H1 (cell line): ENCODE data around the gene HORMAD2. TPM values are rescaled to one million over a fixed set of nuclear protein-coding genes. Genes with fewer than 3 reads are reported as not detected.

Experiments
- CTCF ChIA-PET: fragments of 300-600 bp; sonication (Branson Sonifier 250); formaldehyde crosslinking; loops from one replicate; lab custom pipeline; 2021; ENCODE audit not compliant: partially characterized antibody; lab: Charles Lee
- POLR2A ChIA-PET: fragments of 300-600 bp; sonication (Branson Sonifier 250); formaldehyde crosslinking; loops from one replicate; lab custom pipeline; 2021; ENCODE audit warnings: inconsistent platforms; ENCODE audit not compliant: partially characterized antibody; lab: Charles Lee
- DNase-seq, 2 experiments: peaks; one replicate each; pipeline versions ENCODE4 v3.0.0 to v3.0.0-alpha.2; 2010 to 2022; ENCODE audit warnings: low spot score in 2 of 2, low read depth in 1 of 2, mixed read lengths in 1 of 2
- FAIRE-seq: peaks from 2 replicates; lab custom pipeline; 2011; peaks lifted over from hg19 to GRCh38; lab: Jason Lieb, UNC
- H2AFZ ChIP-seq: 2 replicates; pipeline ENCODE4 v1.8.1; 2012; ENCODE audit warnings: low read length, inconsistent platforms
- H2AK5ac ChIP-seq: 2 replicates; pipeline ENCODE4 v1.6.1; 2013; ENCODE audit warnings: low read depth, low read length
- H2BK120ac ChIP-seq: replicated peaks from 2 replicates; pipeline ENCODE3; 2013; ENCODE audit warnings: low read depth, low read length, inconsistent platforms
- H2BK12ac ChIP-seq: 2 replicates; pipeline ENCODE4 v1.6.1; 2013; ENCODE audit warnings: low read depth, low read length
- H2BK15ac ChIP-seq: 2 replicates; pipeline ENCODE4 v1.6.1; 2013; ENCODE audit warnings: low read length
- H2BK20ac ChIP-seq: 2 replicates; pipeline ENCODE4 v1.6.1; 2013; ENCODE audit warnings: low read length
- H2BK5ac ChIP-seq: 2 replicates; pipeline ENCODE4 v1.6.1; 2013; ENCODE audit warnings: low read depth, low read length
- H3K14ac ChIP-seq: 2 replicates; pipeline ENCODE4 v1.6.1; 2013; ENCODE audit warnings: inconsistent platforms; ENCODE audit not compliant: insufficient read length
- H3K18ac ChIP-seq: 2 replicates; pipeline ENCODE4 v1.6.1; 2013; ENCODE audit warnings: low read length; ENCODE audit errors: extremely low read depth
- H3K23ac ChIP-seq: 2 replicates; pipeline ENCODE4 v1.6.1; 2013; ENCODE audit warnings: inconsistent platforms; ENCODE audit not compliant: insufficient read length
- H3K23me2 ChIP-seq: 2 replicates; pipeline ENCODE4 v1.6.1; 2013; ENCODE audit warnings: low read depth, low read length
- H3K27ac ChIP-seq: 2 replicates; pipeline ENCODE4 v1.6.1; 2011; ENCODE audit warnings: low read depth, low read length, inconsistent platforms
- H3K27me3 ChIP-seq, 4 experiments: replicated peaks in 1 of 4; 1 replicate in 1 of 4; 2 replicates in 3 of 4; pipeline versions ENCODE4 v1.6.1 to v1.8.1; 2011 to 2013; ENCODE audit warnings: low read length in 3 of 4, mild to moderate bottlenecking in 3 of 4, inconsistent platforms in 2 of 4, mixed read lengths in 2 of 4, moderate library complexity in 1 of 4; ENCODE audit not compliant: control insufficient read depth in 3 of 4, insufficient read depth in 3 of 4; ENCODE audit errors: extremely low read depth in 1 of 4
- H3K36me3 ChIP-seq, 4 experiments: 2 replicates each; pipeline versions ENCODE4 v1.6.1 to v1.8.1; 2011 to 2013; ENCODE audit warnings: mild to moderate bottlenecking in 4 of 4, low read length in 3 of 4, moderate library complexity in 2 of 4, control low read depth in 1 of 4, inconsistent platforms in 1 of 4; ENCODE audit not compliant: insufficient read depth in 4 of 4, control insufficient read depth in 2 of 4
- H3K4ac ChIP-seq: replicated peaks from 2 replicates; pipeline ENCODE3; 2013; ENCODE audit warnings: low read length, low read depth, mixed read lengths, inconsistent platforms; ENCODE audit not compliant: insufficient read length
- H3K4me1 ChIP-seq, 4 experiments: replicated peaks in 1 of 4; 1 replicate in 1 of 4; 2 replicates in 3 of 4; pipeline versions ENCODE4 v1.6.1 to v1.8.1; 2011 to 2013; ENCODE audit warnings: low read length in 3 of 4, inconsistent platforms in 2 of 4, mixed read lengths in 1 of 4; ENCODE audit not compliant: insufficient read depth in 4 of 4, control insufficient read depth in 3 of 4
- H3K4me2 ChIP-seq, 2 experiments: 2 replicates each; pipeline versions ENCODE4 v1.6.1 to v1.8.1; 2011 to 2013; ENCODE audit warnings: low read depth in 2 of 2, low read length in 2 of 2, control low read depth in 1 of 2, inconsistent platforms in 1 of 2, mild to moderate bottlenecking in 1 of 2; ENCODE audit not compliant: insufficient read depth in 1 of 2
- H3K4me3 ChIP-seq, 4 experiments: fragments of 200-600, 300-600 bp in 1 of 4; sonication (generic), shearing (Covaris generic), sonication (Bioruptor Twin) in 1 of 4; 2 replicates each; pipeline versions ENCODE4 v1.5.1 to v1.8.1; 2011 to 2016; ENCODE audit warnings: low read length in 4 of 4, low read depth in 3 of 4, control low read depth in 2 of 4, inconsistent platforms in 2 of 4, mild to moderate bottlenecking in 2 of 4, mixed read lengths in 1 of 4, moderate library complexity in 1 of 4; ENCODE audit not compliant: insufficient read depth in 2 of 4; ENCODE audit errors: extremely low read depth in 1 of 4
- H3K56ac ChIP-seq: replicated peaks from 2 replicates; pipeline ENCODE3; 2013; ENCODE audit warnings: low read depth, mild to moderate bottlenecking, mixed read lengths, low read length, inconsistent platforms; ENCODE audit not compliant: insufficient read length
- H3K79me1 ChIP-seq: 2 replicates; pipeline ENCODE4 v1.6.1; 2013; ENCODE audit warnings: low read depth, low read length, control low read depth
- H3K79me2 ChIP-seq, 2 experiments: 2 replicates each; pipeline versions ENCODE4 v1.6.1 to v1.8.1; 2012 to 2013; ENCODE audit warnings: low read length in 2 of 2, mild to moderate bottlenecking in 2 of 2, inconsistent platforms in 1 of 2; ENCODE audit not compliant: insufficient read depth in 2 of 2, control insufficient read depth in 1 of 2
- H3K9ac ChIP-seq, 4 experiments: replicated peaks in 1 of 4; 1 replicate in 1 of 4; 2 replicates in 3 of 4; pipeline versions ENCODE4 v1.6.1 to v1.8.1; 2011 to 2013; ENCODE audit warnings: low read depth in 3 of 4, low read length in 3 of 4, control low read depth in 2 of 4, mild to moderate bottlenecking in 2 of 4, moderate library complexity in 2 of 4, inconsistent platforms in 1 of 4; ENCODE audit errors: extremely low read depth in 1 of 4
- H3K9me3 ChIP-seq, 2 experiments: 2 replicates each; pipeline versions ENCODE4 v1.6.1 to v1.8.1; 2012 to 2013; ENCODE audit warnings: mild to moderate bottlenecking in 2 of 2, moderate library complexity in 2 of 2, control low read depth in 1 of 2, inconsistent platforms in 1 of 2, low read depth in 1 of 2, low read length in 1 of 2, mixed read lengths in 1 of 2; ENCODE audit not compliant: insufficient read depth in 2 of 2
- H4K20me1 ChIP-seq, 2 experiments: replicated peaks in 1 of 2; 2 replicates each; pipeline versions ENCODE3 to v1.8.1; 2011 to 2013; ENCODE audit warnings: inconsistent platforms in 2 of 2, low read length in 2 of 2, mild to moderate bottlenecking in 1 of 2; ENCODE audit not compliant: insufficient read depth in 2 of 2, control insufficient read depth in 1 of 2
- H4K5ac ChIP-seq: 2 replicates; pipeline ENCODE4 v1.6.1; 2013; ENCODE audit warnings: low read length, low read depth, mixed read lengths, inconsistent platforms; ENCODE audit not compliant: insufficient read length
- H4K8ac ChIP-seq: 2 replicates; pipeline ENCODE4 v1.8.0; 2013; ENCODE audit warnings: mild to moderate bottlenecking, moderate library complexity, low read length, inconsistent platforms; ENCODE audit not compliant: insufficient read depth; ENCODE audit errors: extremely low read depth
- H4K91ac ChIP-seq: replicated peaks from 2 replicates; pipeline ENCODE3; 2013; ENCODE audit warnings: low read length, mixed read lengths, inconsistent platforms; ENCODE audit not compliant: insufficient read length
- HDAC2 ChIP-seq, 2 experiments: fragments of 300-600 bp in 1 of 2; sonication (generic) in 1 of 2; IDR thresholded peaks; 2 replicates each; pipeline ENCODE4 v1.6.1; 2011 to 2012; ENCODE audit warnings: low read depth in 2 of 2, low read length in 2 of 2, mild to moderate bottlenecking in 2 of 2, moderate library complexity in 2 of 2, borderline replicate concordance in 1 of 2, inconsistent platforms in 1 of 2
- PHF8 ChIP-seq: fragments of 200-600 bp; sonication (generic); conservative IDR thresholded peaks from 2 replicates; pipeline ENCODE4 v1.7.1; 2012; ENCODE audit warnings: low read depth, mild to moderate bottlenecking, inconsistent platforms, low read length, moderate library complexity
- POLR2A ChIP-seq, 2 experiments: IDR thresholded peaks; 1 replicate in 1 of 2; 2 replicates in 1 of 2; pipeline ENCODE4 v1.6.1; 2011; ENCODE audit warnings: low read depth in 2 of 2, low read length in 2 of 2, mild to moderate bottlenecking in 2 of 2; ENCODE audit errors: control extremely low read depth in 1 of 2
- POU5F1 ChIP-seq: IDR thresholded peaks from 2 replicates; pipeline ENCODE4 v1.6.1; 2011; ENCODE audit warnings: low read depth, mild to moderate bottlenecking, low read length, moderate library complexity
- RFX5 ChIP-seq: IDR thresholded peaks from 2 replicates; pipeline ENCODE4 v1.6.1; 2011; ENCODE audit warnings: low read depth, low read length, improper control_type of control experiment, borderline replicate concordance
- SP4 ChIP-seq: IDR thresholded peaks from 2 replicates; pipeline ENCODE4 v1.6.1; 2012; ENCODE audit warnings: low read length, inconsistent platforms
- TEAD4 ChIP-seq: IDR thresholded peaks from 2 replicates; pipeline ENCODE4 v1.6.1; 2012; ENCODE audit warnings: low read depth, low read length, inconsistent platforms, mixed read lengths
- WGBS, 2 experiments: shearing (Covaris generic) in 1 of 2; methylation state at CpG; one replicate each; pipeline versions ENCODE4 v1.1.6 to v1.1.7; 2013 to 2015; ENCODE audit warnings: low lambda C conversion rate in 2 of 2, mixed read lengths in 2 of 2, inconsistent platforms in 1 of 2, low coverage in 1 of 2, missing lambda C conversion rate in 1 of 2; ENCODE audit not compliant: insufficient replicate concordance in 2 of 2, insufficient coverage in 1 of 2, insufficient read length in 1 of 2; ENCODE audit errors: extremely low coverage in 1 of 2, missing lambda C conversion rate in 1 of 2; 5-methylcytosine and 5-hydroxymethylcytosine counted together
- polyA plus RNA-seq, 7 experiments: library from polyadenylated mRNA; depleted of rRNA in 3 of 7; stranded (reverse) in 5 of 7; unstranded in 2 of 7; fragments of >200 nt in 5 of 7; fragments of 200-250 nt in 2 of 7; gene quantifications; 1 replicate in 5 of 7; 2 replicates in 1 of 7; 4 replicates in 1 of 7; pipeline versions ENCODE4 v1.2.1 to v1.2.3, GENCODE V29; 2011 to 2013; ENCODE audit warnings: missing spikeins in 2 of 7, mixed read lengths in 2 of 7
- total RNA-seq: library from RNA; stranded (reverse); fragmentation: NEBNext Ultra II Directional; extraction: Animal tissue kit (Norgen Biotek cat#: 25700); gene quantifications from 2 replicates; pipeline ENCODE4 v1.2.1, GENCODE V29; 2021

Gene HORMAD2
- total and polyA plus RNA-seq, 2 of the 8 experiments (the other 6 are each of a cell fraction or from before 2014, with no cell fraction given): 0.03 TPM; not detected in 1

DNA sequence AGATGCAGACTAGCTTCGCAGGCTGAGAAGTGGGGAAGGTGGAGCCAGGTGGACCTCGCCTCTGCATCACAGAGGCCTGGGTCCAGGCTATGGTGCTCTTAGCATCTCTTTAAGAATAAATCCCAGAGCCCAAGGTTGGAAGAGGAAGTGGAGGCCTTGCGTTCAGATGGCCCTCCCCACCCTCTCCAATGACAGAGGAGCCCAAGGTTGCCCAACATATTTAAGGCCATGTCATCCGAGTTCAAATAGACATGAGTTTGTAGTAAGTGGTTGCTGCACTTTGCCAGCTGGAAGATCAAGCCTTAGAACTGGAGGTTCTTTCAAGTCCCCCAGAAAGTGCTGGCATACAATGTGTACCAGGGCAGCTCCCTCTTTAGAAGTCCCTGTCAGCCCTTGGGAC lies 47.1 kb upstream of the HORMAD2 start:
- DNase-seq (no peak), FAIRE-seq (no peak)
- H2BK15ac ChIP-seq: no peak overlapping the region
- H3K4me1 ChIP-seq: no peaks in the 10 kb centered on the region; a peak in 2 of 7 replicates
- H3K27me3 ChIP-seq: no peaks in the 10 kb centered on the region
- H3K4me3 ChIP-seq: no peak overlapping the region
- H3K27ac ChIP-seq: no peak overlapping the region
- no peaks in the 10 kb centered on the region for H3K23me2 ChIP-seq
- CTCF ChIA-PET: interaction anchor here (0.8 to 1.4 kb wide), 5 partner anchors 12 to 306 kb away, joined by 3 to 6 read pairs (median 3); no protein-coding TSS in a partner anchor
- H3K23ac ChIP-seq: no peak overlapping the region
- no peaks in the 10 kb centered on the region for H3K79me1 ChIP-seq
- peaks cover 0 to 2% (median 0%) of the 10 kb centered on the region in 4 experiments; a peak in 3 of 8 replicates for H3K36me3 ChIP-seq
- no peak overlapping the region for H3K18ac ChIP-seq
- H4K20me1 ChIP-seq: no peaks in the 10 kb centered on the region
- H3K14ac ChIP-seq: no peak overlapping the region
- H3K4me2 ChIP-seq: no peak overlapping the region
- no peak overlapping the region for H4K5ac ChIP-seq
- H2BK5ac ChIP-seq: no peak overlapping the region
- no peak overlapping the region for H2BK20ac ChIP-seq
- no peak overlapping the region for H3K4ac ChIP-seq
- POLR2A ChIA-PET: interaction anchor here (1.2 kb wide), 1 partner anchor 12 kb away, joined by 3 read pairs; no protein-coding TSS in a partner anchor
- H3K56ac ChIP-seq: no peak overlapping the region
- no peak overlapping the region for H3K9ac ChIP-seq
- no peak overlapping the region for H2BK12ac ChIP-seq
- H4K8ac ChIP-seq: no peak overlapping the region
- no peak overlapping the region for H4K91ac ChIP-seq
- H3K79me2 ChIP-seq: no peaks in the 10 kb centered on the region
- no peak overlapping the region for H2BK120ac ChIP-seq
- H2AFZ ChIP-seq: no peak overlapping the region
- WGBS, 2 experiments: 74% methylated on average over 4 of the region's 4 CpGs; no CpG with 5 or more reads in 1 of the 2 experiments
- no peaks in the 10 kb centered on the region for H3K9me3 ChIP-seq
- H2AK5ac ChIP-seq: no peak overlapping the region
- no peak for TF ChIP-seq TEAD4
- no peak for TF ChIP-seq RFX5
- TF ChIP-seq HDAC2 (IDR thresholded peaks at IDR 0.05; ENCODE audit: borderline replicate concordance in 1 of 2, low read depth in 2 of 2, low read length in 2 of 2): no peak
- no peak for TF ChIP-seq SP4
- TF ChIP-seq PHF8: no peak
- no peak for TF ChIP-seq POU5F1
- TF ChIP-seq POLR2A (IDR thresholded peaks at IDR 0.05; ENCODE audit: control extremely low read depth in 1 of 2, low read depth in 2 of 2, low read length in 2 of 2): no peak
